GM19035 (cell line): ENCODE data around the gene FERMT2.

Experiments
- ATAC-seq: cut with Tn5 transposase; IDR thresholded peaks from one replicate; pipeline ENCODE4 v1.9.1; 2021; ENCODE audit not compliant: unreplicated experiment

The FERMT2 gene

DNA sequence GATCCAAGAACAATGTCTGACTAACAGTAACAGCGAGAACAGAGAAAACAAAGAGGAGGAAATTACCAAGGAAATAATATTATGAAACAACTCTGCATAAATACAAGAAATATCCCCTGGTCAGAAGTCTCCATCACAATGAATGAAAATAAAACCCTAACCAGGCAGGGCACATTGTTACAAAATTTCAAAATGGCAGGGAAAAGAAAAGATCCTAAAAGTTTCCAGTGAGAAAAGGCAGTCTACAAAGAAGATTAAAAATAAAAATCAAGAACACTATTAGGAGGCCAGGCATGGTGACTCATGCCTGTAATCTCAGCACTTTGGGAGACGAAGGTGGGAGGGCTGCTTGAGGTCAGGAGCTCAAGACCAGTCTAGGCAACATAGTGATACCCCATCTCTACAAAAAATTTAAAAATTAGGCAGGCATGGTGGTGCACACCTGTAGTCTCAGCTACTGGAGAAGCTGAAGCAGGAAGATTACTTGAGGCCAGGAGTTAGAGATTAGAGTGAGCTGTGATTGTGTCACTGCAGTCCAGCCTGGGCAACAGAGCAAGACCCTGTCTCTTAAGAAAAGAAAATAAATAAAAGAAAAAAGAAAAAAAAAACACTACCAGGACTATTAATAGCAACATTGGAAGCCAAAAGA, 47.8 kb downstream of the FERMT2 start:
- ATAC-seq, result no peak

DNA sequence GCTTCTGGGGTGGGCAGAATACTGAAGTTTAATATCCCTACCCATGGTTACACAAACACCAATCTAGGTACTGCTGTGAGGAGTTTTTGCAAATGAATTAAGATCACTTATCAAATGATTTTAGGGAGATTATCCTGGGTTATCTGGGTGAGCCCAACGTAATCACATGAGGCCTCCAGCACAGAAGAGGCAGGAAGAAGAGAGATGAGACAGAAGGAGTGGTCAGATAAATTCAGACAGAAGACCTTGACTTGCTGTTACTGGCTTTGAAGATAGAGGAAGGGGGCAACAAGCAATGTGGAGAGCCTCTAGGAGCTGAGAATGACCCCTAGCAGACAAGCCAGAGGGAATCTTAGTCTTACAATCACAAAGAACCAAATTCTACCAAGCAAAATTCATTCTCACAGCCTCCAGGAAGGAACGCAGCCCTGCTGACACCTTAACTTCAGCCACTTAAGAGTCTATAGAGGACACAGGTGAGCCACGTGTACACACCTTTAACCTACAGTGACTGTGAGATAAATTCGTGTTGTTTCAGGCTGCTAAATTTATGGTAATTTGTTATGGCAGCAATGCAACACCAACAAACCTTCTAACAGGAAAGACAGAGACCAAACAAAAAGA, 49.4 kb downstream of the FERMT2 start:
- no peak for ATAC-seq

DNA sequence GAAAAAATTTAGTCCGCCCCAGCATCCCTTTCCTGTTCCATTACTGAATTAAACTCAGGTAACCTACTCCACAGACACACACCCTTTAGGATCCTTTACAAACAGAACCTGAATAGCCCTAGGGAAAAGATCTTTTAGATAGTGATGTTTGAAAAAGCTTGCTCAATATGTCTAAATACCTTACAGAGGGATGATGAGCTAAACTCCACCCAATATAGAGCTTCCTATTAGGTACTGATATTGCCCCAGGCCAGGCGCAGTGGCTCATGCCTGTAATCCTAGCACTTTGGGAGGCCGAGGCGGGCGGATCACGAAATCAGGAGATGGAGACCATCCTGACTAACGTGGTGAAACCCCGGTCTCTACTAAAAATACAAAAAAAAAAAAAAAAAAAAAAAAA, 50.1 kb downstream of the FERMT2 start:
- ATAC-seq, result no peak

DNA sequence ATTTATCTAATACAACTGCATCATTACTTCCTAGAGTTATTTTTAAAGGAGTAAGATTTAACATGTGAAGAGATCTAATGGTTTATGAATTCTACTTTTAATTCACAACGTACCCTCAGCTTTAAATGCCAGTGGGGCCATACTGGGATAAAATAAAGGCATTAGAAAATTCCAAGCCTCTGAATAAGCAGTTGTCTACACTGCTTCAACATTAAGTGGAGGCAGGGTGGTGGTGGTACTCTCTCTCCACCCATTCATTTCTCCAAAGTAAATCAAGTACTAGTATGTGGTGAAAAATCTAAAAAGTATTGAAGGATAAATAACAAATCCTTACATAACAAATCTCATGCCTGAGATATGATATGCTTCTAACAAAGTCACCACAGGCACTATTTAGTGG, 52.4 kb downstream of the FERMT2 start:
- no peak for ATAC-seq

DNA sequence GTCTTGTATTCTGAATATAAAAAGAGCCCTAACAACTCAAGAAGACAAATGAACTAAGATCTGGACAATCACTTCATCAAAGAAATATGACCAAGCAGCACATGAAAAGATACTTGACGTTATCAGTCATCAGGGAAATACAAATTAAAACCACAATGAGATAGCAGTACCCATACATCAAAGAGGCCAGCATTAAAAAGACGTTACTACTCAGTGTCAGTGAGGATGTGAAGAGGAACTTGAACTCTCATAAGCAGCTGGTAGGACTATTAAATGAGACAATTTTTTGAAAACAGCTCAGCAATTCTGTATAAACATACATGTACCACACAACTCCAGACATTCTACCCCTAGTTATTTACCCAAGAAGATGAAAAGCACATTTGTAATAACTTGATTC, 55.9 kb downstream of the FERMT2 start:
- no peak for ATAC-seq

DNA sequence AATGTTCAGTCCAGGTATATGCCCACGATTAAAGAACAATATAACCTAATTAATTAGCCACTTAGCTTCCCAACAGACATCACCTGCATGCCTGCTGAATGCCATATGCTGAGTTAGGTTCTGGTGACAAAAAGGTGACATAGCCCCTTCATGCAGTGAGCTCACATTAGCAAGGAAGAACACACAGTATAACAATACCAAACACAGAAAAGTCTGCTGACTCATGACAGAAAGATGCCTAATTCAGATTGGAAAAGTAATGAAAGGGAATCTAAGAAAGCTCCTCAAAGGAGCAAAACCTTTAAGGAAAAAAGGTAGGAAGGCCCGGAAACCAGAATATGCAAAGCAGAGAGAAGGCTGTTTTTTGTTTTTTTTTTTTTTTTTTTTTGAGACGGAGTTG, 59.0 kb downstream of the FERMT2 start:
- ATAC-seq, result no peak

DNA sequence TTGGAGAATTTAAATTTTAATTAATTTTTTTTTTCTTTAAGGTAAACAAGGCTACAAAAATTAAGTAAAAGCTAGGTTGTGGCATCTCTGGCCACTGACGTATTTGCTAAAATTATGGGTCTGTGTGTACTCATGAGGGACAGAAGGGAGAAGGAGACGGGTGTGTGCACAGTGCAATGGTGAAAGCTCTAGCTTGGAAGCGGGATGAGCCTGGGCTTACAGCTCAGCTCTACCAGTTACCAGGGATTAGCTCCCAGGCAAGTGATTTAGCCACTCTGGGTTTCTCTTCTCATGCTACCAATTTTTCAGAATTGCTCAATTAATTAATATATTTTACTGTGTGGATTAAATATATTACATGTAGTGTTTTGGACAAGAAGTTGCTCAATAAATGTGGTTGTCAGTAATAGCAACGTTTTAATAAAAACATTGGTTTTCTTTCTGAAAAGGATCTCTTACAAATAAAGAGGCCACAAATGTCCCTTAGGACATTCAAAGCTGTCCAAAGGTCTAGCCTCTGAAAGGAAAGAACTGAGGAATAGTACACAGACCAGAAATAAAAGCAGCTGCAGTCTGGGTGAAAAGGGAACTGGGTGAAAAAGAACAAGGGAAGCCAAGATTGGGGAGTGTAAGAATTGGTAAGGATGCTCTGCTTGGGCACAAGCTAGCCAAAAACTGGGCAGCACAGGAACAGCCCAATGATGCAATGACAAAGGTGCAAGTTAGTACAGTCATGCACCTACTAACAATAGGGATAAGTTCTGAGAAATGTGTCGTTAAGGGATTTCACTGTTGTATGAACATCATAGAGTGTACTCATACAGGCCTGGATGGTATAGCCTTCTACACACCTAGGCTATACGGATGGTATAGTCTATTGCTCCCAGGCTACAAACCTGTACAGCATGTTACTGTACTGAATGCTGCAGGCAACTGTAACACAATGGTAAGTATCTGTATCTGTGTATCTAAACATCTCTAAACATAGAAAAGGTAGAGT, 61.7 kb downstream of the FERMT2 start:
- ATAC-seq, result no peak

DNA sequence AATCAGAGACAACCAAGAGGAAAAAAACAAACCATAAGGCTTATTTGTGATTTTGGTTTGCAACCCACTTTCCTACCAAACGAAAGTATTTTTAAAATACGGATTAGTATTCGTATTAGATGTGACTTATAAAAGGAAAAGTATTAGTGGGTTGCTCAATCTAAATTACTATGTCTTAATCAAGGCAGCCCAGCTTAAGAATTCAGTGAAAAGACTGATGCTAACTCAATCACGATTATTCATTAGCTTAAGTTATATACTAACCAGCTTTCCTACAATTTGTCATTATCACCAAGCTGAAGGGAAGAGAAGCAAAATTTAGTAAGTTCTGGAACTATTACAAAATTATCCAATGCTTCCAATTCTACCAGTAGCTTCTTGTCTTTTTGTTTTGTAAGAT, 62.7 kb downstream of the FERMT2 start:
- ATAC-seq, result no peak

DNA sequence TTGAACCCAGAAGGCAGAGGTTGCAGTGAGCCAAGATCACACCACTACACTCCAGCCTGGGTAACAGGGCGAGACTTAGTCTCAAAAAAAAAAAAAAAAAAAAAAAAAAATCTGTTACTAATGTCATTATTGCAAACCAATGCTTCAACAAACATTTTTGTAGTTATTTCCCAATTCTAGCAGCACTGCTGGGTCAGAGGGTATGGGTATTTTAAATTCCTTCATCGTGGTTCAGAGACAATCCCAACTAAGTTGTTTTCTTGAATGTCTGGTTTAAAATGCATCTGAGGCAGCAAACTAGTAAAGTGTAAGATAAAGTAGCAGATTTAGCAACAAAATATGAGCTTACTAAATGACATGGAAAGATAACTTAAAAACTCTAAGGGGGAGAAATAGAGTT, 65.6 kb downstream of the FERMT2 start:
- no peak for ATAC-seq

DNA sequence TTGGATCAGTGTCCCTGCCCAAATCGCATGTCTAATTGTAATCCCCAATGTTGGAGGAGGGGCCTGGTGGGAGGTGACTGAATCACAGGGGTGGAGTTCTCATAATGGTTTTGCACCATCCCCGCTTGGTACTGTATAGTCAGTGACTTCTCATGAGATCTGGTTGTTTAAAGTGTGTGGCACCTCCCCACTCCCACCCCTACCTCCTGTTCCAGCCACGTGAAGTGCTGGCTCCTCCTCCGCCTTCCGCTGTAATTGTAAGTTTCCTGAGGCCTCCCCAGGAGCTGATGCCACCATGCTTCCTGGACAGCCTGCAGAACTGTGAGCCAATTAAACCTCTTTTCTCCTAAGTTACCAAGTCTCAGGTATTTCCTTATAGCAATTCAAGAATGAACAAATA, 67.2 kb downstream of the FERMT2 start:
- ATAC-seq, result no peak

DNA sequence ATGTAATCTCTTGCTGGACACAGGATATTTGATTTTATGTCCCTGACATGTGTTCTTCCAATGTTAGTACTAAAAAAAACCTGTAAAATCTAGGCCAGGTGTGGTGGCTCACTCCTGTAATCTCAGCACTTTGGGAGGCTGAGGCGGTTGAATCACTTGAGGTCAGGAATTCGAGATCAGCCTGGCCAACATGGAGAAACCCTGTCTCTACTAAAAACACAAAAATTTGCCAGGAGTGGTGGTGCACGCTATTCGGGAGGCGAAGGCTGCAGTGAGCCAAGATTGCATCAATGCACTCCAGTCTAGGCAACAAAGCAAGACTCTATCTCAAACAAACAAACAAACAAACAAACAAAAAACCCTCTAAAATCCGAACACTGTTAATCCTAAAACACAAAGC, 68.0 kb downstream of the FERMT2 start:
- ATAC-seq, result no peak

DNA sequence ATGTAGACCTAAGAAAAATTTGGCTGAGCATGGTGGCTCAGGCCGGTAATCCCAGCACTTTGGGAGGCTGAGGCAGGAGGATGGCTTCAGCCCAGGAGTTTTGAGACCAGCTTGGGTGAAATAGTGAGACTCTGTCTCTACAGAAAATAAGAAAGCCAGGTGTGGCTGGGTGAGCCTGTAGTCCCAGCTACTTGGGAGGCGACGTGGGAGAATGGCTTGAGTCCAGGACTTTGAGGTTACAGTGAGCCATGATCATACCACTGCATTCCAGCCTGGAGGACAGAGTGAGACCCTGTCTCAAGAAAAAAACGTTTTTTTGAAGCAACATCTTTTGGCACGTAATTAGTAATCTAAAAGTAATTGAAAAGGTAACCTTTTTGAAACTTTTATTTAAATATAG, 70.9 kb downstream of the FERMT2 start:
- ATAC-seq, result no peak

DNA sequence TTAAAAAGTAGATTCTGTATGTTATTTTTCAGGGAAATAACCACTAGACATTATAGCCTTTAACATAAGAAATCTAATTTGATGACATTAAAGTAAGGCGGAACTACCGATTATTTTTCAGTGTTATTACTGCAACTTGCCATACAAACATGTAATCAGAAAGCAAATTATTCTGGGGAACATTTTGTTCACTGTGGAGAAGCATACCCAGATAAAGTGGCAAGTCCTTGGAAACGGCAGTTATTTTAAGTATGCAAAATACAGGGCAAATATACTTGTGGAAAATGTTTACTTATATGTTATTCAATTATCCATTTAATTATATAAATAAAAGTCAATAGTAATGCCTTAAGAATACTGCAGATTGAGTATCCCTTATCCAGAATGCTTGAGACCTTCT, 71.9 kb downstream of the FERMT2 start:
- ATAC-seq, result no peak

DNA sequence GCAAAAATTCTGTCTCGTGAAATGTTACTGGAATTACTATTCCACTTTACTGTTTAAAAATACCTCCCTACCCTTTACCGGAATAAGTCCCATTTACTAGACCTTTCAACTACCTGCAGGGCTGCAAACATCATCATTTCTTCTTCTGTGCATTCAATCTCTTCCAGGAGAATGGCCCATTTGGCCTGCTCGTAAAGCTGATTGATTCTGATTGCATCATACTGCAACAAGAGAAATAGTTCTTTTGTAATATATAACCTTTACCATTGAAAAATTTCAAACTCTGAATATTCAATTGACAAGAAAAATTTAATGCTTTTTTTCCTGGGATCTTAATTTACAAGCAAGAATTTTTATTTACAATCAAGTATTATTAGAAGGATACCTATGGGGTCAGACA, 72.4 kb downstream of the FERMT2 start:
- ATAC-seq, result no peak

DNA sequence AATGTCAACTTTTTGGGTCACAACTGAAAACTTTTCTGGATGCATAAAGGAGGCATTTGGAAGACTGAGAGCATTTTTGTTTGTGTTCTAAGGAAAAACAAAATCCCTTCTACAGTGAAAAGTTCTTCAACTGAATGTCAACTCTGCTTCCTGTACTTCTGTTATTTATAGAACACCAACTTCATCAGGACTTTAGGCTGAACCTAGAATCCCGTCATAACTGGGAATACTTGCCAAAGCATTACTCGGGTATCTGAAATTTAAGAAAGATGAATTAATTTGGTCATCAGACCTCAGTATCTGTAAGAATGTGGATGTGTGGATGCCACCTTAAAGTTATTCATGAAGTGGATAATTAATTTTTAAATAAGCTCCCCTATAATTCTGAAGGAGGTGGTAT, 73.2 kb downstream of the FERMT2 start:
- ATAC-seq, result no peak

DNA sequence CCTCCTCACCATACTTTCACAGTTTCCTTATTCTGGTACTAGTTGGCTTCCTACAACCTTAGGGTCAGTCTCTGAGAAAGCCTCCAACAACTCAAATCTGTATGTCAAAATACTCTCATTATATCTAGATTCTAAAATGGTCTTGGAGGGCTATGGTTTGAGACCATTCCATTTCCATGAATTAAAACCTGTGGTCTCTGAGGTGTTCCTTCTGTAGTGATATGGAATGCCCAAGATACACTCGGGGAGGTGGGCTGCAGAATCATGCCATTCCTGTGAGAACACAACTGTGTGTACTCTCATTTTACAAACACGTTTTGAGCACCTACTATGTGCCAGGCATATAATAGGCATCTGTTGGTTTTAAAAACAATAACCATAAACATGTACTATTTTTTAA, 74.0 kb downstream of the FERMT2 start:
- no peak for ATAC-seq

DNA sequence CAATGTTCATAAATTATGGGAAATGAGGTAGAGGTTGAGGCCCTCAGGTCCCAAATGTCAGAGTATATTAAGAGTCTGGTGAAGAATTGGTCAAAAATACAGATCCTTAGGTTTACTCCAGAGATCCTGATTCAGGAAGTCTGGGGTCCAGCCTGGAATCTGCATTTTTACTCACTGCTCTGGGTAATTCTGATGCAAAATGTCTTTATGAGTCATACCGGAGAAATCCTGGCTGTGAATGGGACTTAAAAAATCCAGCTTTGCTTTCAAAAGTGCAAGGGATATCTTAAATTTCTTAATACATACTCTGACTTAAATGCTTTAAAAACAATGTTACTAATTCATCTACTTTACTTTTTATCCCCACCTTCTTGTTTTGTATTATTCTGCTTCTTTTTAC, 74.5 kb downstream of the FERMT2 start:
- no peak for ATAC-seq

DNA sequence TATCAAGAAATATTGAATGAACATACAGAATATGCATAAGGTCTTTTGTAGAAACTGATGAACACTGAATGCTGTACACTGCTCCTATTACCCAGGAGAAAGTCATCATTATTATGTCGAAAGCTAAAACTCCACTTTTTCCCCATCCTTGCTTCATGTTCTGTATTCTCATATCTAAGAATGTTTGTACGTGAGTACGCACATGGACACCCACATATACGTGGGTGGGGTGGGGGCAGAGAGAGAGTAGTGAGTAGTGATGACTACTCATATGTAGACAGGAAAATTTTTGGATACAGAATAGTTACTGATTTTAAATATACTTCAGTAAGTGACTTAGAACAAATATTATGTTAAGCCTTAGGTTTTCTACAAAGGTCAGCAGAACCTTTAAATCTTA, 75.1 kb downstream of the FERMT2 start:
- no peak for ATAC-seq

DNA sequence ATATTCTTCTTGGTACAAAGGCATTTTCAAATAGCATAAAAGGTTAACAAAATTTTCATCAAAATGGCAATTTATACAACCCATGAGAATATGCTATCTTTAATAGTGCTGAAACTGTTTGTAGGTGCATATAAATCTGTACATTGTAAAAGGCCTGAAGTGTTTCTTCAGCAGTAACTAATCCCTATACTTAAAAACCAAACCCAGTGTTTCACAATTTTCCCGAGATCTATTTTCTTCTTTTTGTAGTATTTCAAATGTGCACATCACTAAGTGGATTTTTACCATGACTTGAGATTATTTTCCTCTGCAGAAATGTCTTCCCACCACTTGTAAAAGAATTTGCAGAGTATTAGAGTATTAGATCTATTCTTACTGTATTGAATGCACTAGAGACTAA, 76.5 kb downstream of the FERMT2 start:
- no peak for ATAC-seq

DNA sequence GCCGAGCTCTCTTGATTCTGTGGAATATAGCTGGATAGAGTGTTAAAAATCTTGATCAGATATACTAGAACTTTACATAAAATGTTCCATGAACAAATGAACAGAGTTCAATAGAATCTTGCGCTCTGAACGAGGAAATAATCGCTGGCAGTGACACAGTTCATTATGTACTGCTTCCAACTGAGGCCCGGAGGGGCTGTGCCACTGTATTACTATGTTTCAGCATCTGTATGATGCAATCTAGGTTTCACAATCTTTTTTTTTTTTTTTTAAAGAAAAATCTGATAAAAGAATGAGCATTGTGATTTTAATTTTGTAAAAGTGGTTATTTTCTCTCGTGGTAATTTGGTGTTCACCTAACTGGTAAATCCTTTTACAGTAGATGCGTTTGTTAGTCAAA, 77.2 kb downstream of the FERMT2 start:
- no peak for ATAC-seq

DNA sequence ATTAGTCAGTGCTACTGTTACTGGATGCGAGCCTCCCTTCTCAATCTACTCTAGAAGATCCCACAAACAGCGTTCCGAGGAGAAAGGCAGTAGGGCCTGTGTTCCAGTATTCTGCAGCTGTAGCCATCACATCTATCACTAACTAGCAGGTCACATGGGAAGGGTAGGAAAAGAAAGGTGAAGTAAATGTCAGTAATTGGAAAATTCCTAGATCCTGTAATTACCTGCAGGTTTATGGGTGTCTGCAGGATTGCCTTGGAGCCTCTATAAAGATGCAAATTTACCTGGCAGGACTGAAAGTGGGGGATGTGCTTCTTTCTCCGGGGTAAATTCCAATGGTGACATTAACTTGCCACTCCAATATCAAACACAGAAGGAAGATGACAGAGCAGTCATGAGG, 77.8 kb downstream of the FERMT2 start:
- no peak for ATAC-seq

DNA sequence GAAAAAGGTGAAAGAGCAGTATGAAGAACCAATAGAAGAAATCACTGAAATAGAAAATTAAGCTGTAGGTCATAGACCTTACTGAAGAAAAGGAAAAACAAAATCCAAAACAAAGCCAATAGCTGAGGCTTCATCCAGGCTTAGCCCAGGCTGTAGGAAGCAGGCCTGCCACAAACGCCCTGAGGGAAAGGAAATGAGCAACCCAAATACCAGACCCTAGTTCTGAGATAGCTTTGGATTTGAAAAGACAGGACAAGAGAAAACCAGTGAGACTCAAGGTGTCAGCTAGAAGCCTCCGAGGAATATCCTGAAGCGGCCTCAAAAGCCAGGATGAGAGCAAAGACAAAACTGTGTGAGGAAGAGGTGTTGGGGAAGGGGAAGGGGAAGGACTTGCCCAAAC, 79.2 kb downstream of the FERMT2 start:
- no peak for ATAC-seq
